Measurements from ENCODE around the gene SPDEF. TPM values are rescaled to one million over a fixed set of nuclear protein-coding genes. Genes with fewer than 3 reads are reported as not detected.

The SPDEF gene
- total and polyA plus RNA-seq, 2 donors (not counting 1 experiment from before 2014, with no cell fraction given): under 0.01 to 0.03 TPM

- DNase-seq (ENCODE audit: low read depth in 2 of 2): no peak
- H3K9me3 ChIP-seq (ENCODE audit: control insufficient read depth, insufficient read depth, low read depth, low read length): no peaks in the 10 kb centered on the region
Observed at GRCh38 chr6:34557228-34557627, 1.1 kb upstream of the SPDEF start.

GRCh38 chr6:34556493-34556892 lies 364 bp upstream of the SPDEF start:
- TF ChIP-seq EZH2 (IDR thresholded peaks at IDR 0.05; ENCODE audit: low read length, missing control alignments): no peak
- TF ChIP-seq CTCF (conservative IDR thresholded peaks at IDR 0.05 in 1 of 2, IDR thresholded peaks at IDR 0.05 in 1 of 2; ENCODE audit: low read depth in 1 of 2, low read length in 2 of 2): no peak
- no peak for DNase-seq (ENCODE audit: low read depth in 2 of 2)
- H3K9me3 ChIP-seq (ENCODE audit: control insufficient read depth, insufficient read depth, low read depth, low read length): no peaks in the 10 kb centered on the region
- no peaks in the 10 kb centered on the region for H3K79me2 ChIP-seq (ENCODE audit: control insufficient read depth, insufficient read depth, low read length)
- no peak overlapping the region for H2AFZ ChIP-seq (ENCODE audit: low read length)
- H3K27me3 ChIP-seq (ENCODE audit: control insufficient read depth, insufficient read depth, low read length): no peaks in the 10 kb centered on the region
- H3K27ac ChIP-seq (ENCODE audit: insufficient read depth, low read length): no peak overlapping the region
- no peaks in the 10 kb centered on the region for H3K36me3 ChIP-seq (ENCODE audit: control insufficient read depth, insufficient read depth, low read length)
- no peak overlapping the region for H3K4me2 ChIP-seq (ENCODE audit: extremely low read depth, insufficient read depth, low read length)
- H3K9ac ChIP-seq (ENCODE audit: insufficient read depth, low read length): no peak overlapping the region
- H4K20me1 ChIP-seq (ENCODE audit: control insufficient read depth, extremely low read depth, insufficient read depth, low read length): no peaks in the 10 kb centered on the region
- H3K4me1 ChIP-seq (ENCODE audit: control insufficient read depth, extremely low read depth, insufficient read depth, low read length): peaks cover 3% of the 10 kb centered on the region
- no peak overlapping the region for H3K4me3 ChIP-seq (replicated peaks in 1 of 4; ENCODE audit: control extremely low read depth in 1 of 4, insufficient read depth in 1 of 4, low read depth in 3 of 4, low read length in 4 of 4)

More at GRCh38 chr6:34557228-34557627, 1.1 kb upstream of the SPDEF start:
- TF ChIP-seq CTCF (conservative IDR thresholded peaks at IDR 0.05 in 1 of 2, IDR thresholded peaks at IDR 0.05 in 1 of 2; ENCODE audit: low read depth in 1 of 2, low read length in 2 of 2) (no peak), EZH2 (IDR thresholded peaks at IDR 0.05; ENCODE audit: low read length, missing control alignments) (no peak)
- no peaks in the 10 kb centered on the region for H3K36me3 ChIP-seq (ENCODE audit: control insufficient read depth, insufficient read depth, low read length)
- no peak overlapping the region for H2AFZ ChIP-seq (ENCODE audit: low read length)
- peaks cover 3% of the 10 kb centered on the region for H3K4me1 ChIP-seq (ENCODE audit: control insufficient read depth, extremely low read depth, insufficient read depth, low read length)
- H3K4me2 ChIP-seq (ENCODE audit: extremely low read depth, insufficient read depth, low read length): no peak overlapping the region
- H3K27ac ChIP-seq (ENCODE audit: insufficient read depth, low read length): no peak overlapping the region
- no peak overlapping the region for H3K4me3 ChIP-seq (replicated peaks in 1 of 4; ENCODE audit: control extremely low read depth in 1 of 4, insufficient read depth in 1 of 4, low read depth in 3 of 4, low read length in 4 of 4)
- H3K79me2 ChIP-seq (ENCODE audit: control insufficient read depth, insufficient read depth, low read length): no peaks in the 10 kb centered on the region
- H3K9ac ChIP-seq (ENCODE audit: insufficient read depth, low read length): no peak overlapping the region
- H4K20me1 ChIP-seq (ENCODE audit: control insufficient read depth, extremely low read depth, insufficient read depth, low read length): no peaks in the 10 kb centered on the region
- H3K27me3 ChIP-seq (ENCODE audit: control insufficient read depth, insufficient read depth, low read length): no peaks in the 10 kb centered on the region

- no peak for TF ChIP-seq CTCF (conservative IDR thresholded peaks at IDR 0.05 in 1 of 2, IDR thresholded peaks at IDR 0.05 in 1 of 2; ENCODE audit: low read depth in 1 of 2, low read length in 2 of 2)
- no peak for TF ChIP-seq EZH2 (IDR thresholded peaks at IDR 0.05; ENCODE audit: low read length, missing control alignments)
- no peak overlapping the region for H3K9ac ChIP-seq (ENCODE audit: insufficient read depth, low read length)
- H3K4me1 ChIP-seq (ENCODE audit: control insufficient read depth, extremely low read depth, insufficient read depth, low read length): no peaks in the 10 kb centered on the region
- no peak for DNase-seq (ENCODE audit: low read depth in 2 of 2)
- no peaks in the 10 kb centered on the region for H3K79me2 ChIP-seq (ENCODE audit: control insufficient read depth, insufficient read depth, low read length)
- no peak overlapping the region for H2AFZ ChIP-seq (ENCODE audit: low read length)
- H4K20me1 ChIP-seq (ENCODE audit: control insufficient read depth, extremely low read depth, insufficient read depth, low read length): no peaks in the 10 kb centered on the region
- H3K4me3 ChIP-seq (replicated peaks in 1 of 4; ENCODE audit: control extremely low read depth in 1 of 4, insufficient read depth in 1 of 4, low read depth in 3 of 4, low read length in 4 of 4): no peak overlapping the region
- no peaks in the 10 kb centered on the region for H3K9me3 ChIP-seq (ENCODE audit: control insufficient read depth, insufficient read depth, low read depth, low read length)
- H3K4me2 ChIP-seq (ENCODE audit: extremely low read depth, insufficient read depth, low read length): no peak overlapping the region
- H3K36me3 ChIP-seq (ENCODE audit: control insufficient read depth, insufficient read depth, low read length): no peaks in the 10 kb centered on the region
- H3K27me3 ChIP-seq (ENCODE audit: control insufficient read depth, insufficient read depth, low read length): no peaks in the 10 kb centered on the region
- H3K27ac ChIP-seq (ENCODE audit: insufficient read depth, low read length): no peak overlapping the region
Observed at GRCh38 chr6:34555328-34555727, 801 bp downstream of the SPDEF start.

All from fibroblast of lung (primary cell).